ENCODE results near the gene NAA20. TPM values are rescaled to one million over a fixed set of nuclear protein-coding genes. Genes with fewer than 3 reads are reported as not detected.
A peak's percentile ranks its signal among the peaks of the same experiment; 100 is the strongest.

NAA20 gene
- total RNA-seq, 1 experiment from 2014 or later: 65.6 TPM

- Histone ChIP-seq H3K4me1 (ENCODE audit: control insufficient read depth, insufficient read depth, low read length) (peaks cover 3% of the 10 kb centered on the region; the same call in 1 of the 2 replicates), H3K27ac (ENCODE audit: low read length) (no peak overlapping the region), H3K27me3 (ENCODE audit: control insufficient read depth, insufficient read depth, low read length) (no peaks in the 10 kb centered on the region), H3K9me3 (ENCODE audit: control insufficient read depth, insufficient read depth, low read depth, low read length) (no peaks in the 10 kb centered on the region), H3K4me3 (ENCODE audit: low read depth in 2 of 2, low read length in 2 of 2) (no peak overlapping the region), H3K36me3 (ENCODE audit: control insufficient read depth, insufficient read depth, low read length) (no peaks in the 10 kb centered on the region)
- TF ChIP-seq SIN3A (IDR thresholded peaks at IDR 0.05; ENCODE audit: borderline replicate concordance, insufficient read depth, low read depth, low read length) (no peak), TCF7L2 (IDR thresholded peaks at IDR 0.05; ENCODE audit: low read depth, low read length) (no peak), POLR2AphosphoS5 (IDR thresholded peaks at IDR 0.05; ENCODE audit: low read depth, low read length) (no peak)
- TF ChIP-seq, protein P1, sequence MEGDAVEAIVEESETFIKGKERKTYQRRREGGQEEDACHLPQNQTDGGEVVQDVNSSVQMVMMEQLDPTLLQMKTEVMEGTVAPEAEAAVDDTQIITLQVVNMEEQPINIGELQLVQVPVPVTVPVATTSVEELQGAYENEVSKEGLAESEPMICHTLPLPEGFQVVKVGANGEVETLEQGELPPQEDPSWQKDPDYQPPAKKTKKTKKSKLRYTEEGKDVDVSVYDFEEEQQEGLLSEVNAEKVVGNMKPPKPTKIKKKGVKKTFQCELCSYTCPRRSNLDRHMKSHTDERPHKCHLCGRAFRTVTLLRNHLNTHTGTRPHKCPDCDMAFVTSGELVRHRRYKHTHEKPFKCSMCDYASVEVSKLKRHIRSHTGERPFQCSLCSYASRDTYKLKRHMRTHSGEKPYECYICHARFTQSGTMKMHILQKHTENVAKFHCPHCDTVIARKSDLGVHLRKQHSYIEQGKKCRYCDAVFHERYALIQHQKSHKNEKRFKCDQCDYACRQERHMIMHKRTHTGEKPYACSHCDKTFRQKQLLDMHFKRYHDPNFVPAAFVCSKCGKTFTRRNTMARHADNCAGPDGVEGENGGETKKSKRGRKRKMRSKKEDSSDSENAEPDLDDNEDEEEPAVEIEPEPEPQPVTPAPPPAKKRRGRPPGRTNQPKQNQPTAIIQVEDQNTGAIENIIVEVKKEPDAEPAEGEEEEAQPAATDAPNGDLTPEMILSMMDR (IDR thresholded peaks at IDR 0.05): no peak
- TF ChIP-seq, protein P2, sequence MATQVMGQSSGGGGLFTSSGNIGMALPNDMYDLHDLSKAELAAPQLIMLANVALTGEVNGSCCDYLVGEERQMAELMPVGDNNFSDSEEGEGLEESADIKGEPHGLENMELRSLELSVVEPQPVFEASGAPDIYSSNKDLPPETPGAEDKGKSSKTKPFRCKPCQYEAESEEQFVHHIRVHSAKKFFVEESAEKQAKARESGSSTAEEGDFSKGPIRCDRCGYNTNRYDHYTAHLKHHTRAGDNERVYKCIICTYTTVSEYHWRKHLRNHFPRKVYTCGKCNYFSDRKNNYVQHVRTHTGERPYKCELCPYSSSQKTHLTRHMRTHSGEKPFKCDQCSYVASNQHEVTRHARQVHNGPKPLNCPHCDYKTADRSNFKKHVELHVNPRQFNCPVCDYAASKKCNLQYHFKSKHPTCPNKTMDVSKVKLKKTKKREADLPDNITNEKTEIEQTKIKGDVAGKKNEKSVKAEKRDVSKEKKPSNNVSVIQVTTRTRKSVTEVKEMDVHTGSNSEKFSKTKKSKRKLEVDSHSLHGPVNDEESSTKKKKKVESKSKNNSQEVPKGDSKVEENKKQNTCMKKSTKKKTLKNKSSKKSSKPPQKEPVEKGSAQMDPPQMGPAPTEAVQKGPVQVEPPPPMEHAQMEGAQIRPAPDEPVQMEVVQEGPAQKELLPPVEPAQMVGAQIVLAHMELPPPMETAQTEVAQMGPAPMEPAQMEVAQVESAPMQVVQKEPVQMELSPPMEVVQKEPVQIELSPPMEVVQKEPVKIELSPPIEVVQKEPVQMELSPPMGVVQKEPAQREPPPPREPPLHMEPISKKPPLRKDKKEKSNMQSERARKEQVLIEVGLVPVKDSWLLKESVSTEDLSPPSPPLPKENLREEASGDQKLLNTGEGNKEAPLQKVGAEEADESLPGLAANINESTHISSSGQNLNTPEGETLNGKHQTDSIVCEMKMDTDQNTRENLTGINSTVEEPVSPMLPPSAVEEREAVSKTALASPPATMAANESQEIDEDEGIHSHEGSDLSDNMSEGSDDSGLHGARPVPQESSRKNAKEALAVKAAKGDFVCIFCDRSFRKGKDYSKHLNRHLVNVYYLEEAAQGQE (IDR thresholded peaks at IDR 0.05; ENCODE audit: insufficient read depth in 1 of 2, low read depth in 2 of 2, low read length in 1 of 2): no peak
- in situ Hi-C loops (cut with HindIII; ENCODE audit: low pct_unique_long_range_greater_than_20kb, low sequenced_read_pairs) (no loop called here), intact Hi-C loops (cut with micrococcal nuclease; ENCODE audit: unreplicated experiment) (no loop called here)
- ChIA-PET CTCF (no interaction called here), POLR2A (no interaction called here)
- DNase-seq (ENCODE audit: low read depth, low spot score) (no peak), ATAC-seq (no peak)
- no TSS peak for BruUV-seq (replicated peaks)
These were observed 11.8 kb upstream of the NAA20 start for GRCh38 chr20:20005342-20005741.

DNA sequence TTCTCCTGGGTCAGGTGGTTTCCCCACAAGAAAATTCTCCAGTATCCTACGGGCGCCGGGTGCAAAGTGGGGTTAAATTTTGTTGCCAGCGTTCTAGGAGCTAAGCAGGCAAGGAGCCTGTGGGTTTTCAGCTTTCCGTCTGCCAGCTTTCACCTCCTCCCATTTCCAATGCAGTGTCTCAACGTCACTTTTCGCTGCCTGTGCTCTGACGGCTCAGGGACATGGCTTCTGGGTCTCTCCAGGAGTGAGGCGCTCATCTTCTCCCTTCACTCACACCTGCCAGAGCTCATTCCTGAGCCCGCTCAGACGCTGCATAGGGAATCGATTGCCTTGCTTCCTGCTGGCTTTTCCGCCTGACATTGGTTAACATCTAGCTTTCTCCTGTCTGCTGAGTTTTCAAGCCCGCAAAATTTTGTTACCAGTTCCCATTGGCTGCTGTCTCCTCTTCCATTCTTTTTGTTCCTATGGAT is 7.3 kb upstream of the NAA20 start:
- Histone ChIP-seq H3K27ac (ENCODE audit: low read length) (no peak overlapping the region), H3K27me3 (ENCODE audit: control insufficient read depth, insufficient read depth, low read length) (no peaks in the 10 kb centered on the region), H3K36me3 (ENCODE audit: control insufficient read depth, insufficient read depth, low read length) (no peaks in the 10 kb centered on the region), H3K9me3 (ENCODE audit: control insufficient read depth, insufficient read depth, low read depth, low read length) (no peaks in the 10 kb centered on the region), H3K4me1 (ENCODE audit: control insufficient read depth, insufficient read depth, low read length) (peaks cover 8% of the 10 kb centered on the region), H3K4me3 (ENCODE audit: low read depth in 2 of 2, low read length in 2 of 2) (no peak overlapping the region)
- POLR2A ChIA-PET: no interaction called here
- TF ChIP-seq SIN3A (IDR thresholded peaks at IDR 0.05; ENCODE audit: borderline replicate concordance, insufficient read depth, low read depth, low read length): no peak
- no peak for TF ChIP-seq TCF7L2 (IDR thresholded peaks at IDR 0.05; ENCODE audit: low read depth, low read length)
- TF ChIP-seq, protein P1 (IDR thresholded peaks at IDR 0.05): no peak
- TF ChIP-seq POLR2AphosphoS5 (IDR thresholded peaks at IDR 0.05; ENCODE audit: low read depth, low read length): no peak
- TF ChIP-seq, protein P2 (IDR thresholded peaks at IDR 0.05; ENCODE audit: insufficient read depth in 1 of 2, low read depth in 2 of 2, low read length in 1 of 2): no peak
- in situ Hi-C loops (cut with HindIII; ENCODE audit: low pct_unique_long_range_greater_than_20kb, low sequenced_read_pairs) (no loop called here), intact Hi-C loops (cut with micrococcal nuclease; ENCODE audit: unreplicated experiment) (no loop called here)
- CTCF ChIA-PET: no interaction called here
- DNase-seq (ENCODE audit: low read depth, low spot score) (no peak), ATAC-seq (peak; percentile 42; the same call in 1 of the 2 replicates)
- no TSS peak for BruUV-seq (replicated peaks)
